Loucy (cell line): ENCODE results near the gene CFAP43.
A peak's percentile ranks its signal among the peaks of the same experiment; 100 is the strongest.

Source experiments
- H2AFZ ChIP-seq: fragments of 200-600 bp; sonication (generic); 2 replicates; pipeline ENCODE4 v1.6.0; 2016; ENCODE audit warnings: antibody characterized with exemption, mild to moderate bottlenecking, low read length, moderate library complexity
- H3F3A ChIP-seq: fragments of 200-600 bp; 2 replicates; pipeline ENCODE4 v1.6.0; 2016; ENCODE audit warnings: antibody characterized with exemption, low read depth, mild to moderate bottlenecking
- H3K27me3 ChIP-seq: fragments of 200-600 bp; sonication (generic); 2 replicates; pipeline ENCODE4 v1.6.1; 2014; ENCODE audit warnings: low read length, mild to moderate bottlenecking; ENCODE audit not compliant: insufficient read depth, poor library complexity, severe bottlenecking
- H3K36me3 ChIP-seq: fragments of 200-600 bp; sonication (generic); 2 replicates; pipeline ENCODE4 v1.6.1; 2016; ENCODE audit warnings: low read length; ENCODE audit not compliant: insufficient read depth
- H3K4me1 ChIP-seq: fragments of 200-600 bp; sonication (generic); 2 replicates; pipeline ENCODE4 v1.5.1; 2014; ENCODE audit warnings: low read length, mild to moderate bottlenecking; ENCODE audit not compliant: insufficient read depth, poor library complexity, severe bottlenecking
- H3K4me2 ChIP-seq: fragments of 200-600 bp; sonication (generic); 2 replicates; pipeline ENCODE4 v1.6.0; 2014; ENCODE audit warnings: antibody characterized with exemption, low read length, low read depth, mild to moderate bottlenecking; ENCODE audit not compliant: poor library complexity, severe bottlenecking
- H3K4me3 ChIP-seq: fragments of 200-600 bp; sonication (generic); 2 replicates; pipeline ENCODE4 v1.5.1; 2014; ENCODE audit warnings: low read length, mild to moderate bottlenecking, mixed read lengths; ENCODE audit not compliant: poor library complexity, severe bottlenecking
- H3K79me2 ChIP-seq: fragments of 200-600 bp; sonication (generic); 2 replicates; pipeline ENCODE4 v1.6.1; 2014; ENCODE audit warnings: low read length; ENCODE audit not compliant: insufficient read depth
- H3K9ac ChIP-seq: fragments of 200-600 bp; sonication (generic); 2 replicates; pipeline ENCODE4 v1.6.0; 2014; ENCODE audit warnings: mild to moderate bottlenecking, low read depth, low read length, moderate library complexity; ENCODE audit not compliant: poor library complexity, severe bottlenecking
- H3K9me2 ChIP-seq: fragments of 200-600 bp; sonication (generic); replicated peaks from 2 replicates; pipeline ENCODE4 v1.6.1; 2016; ENCODE audit warnings: low read depth, low read length, mixed read lengths
- H3K9me3 ChIP-seq: fragments of 200-600 bp; sonication (generic); 2 replicates; pipeline ENCODE4 v1.6.1; 2014; ENCODE audit warnings: mild to moderate bottlenecking, antibody characterized with exemption, low read length, low read depth; ENCODE audit not compliant: insufficient read depth
- H4K20me1 ChIP-seq: fragments of 200-600 bp; sonication (generic); 2 replicates; pipeline ENCODE4 v1.6.0; 2014; ENCODE audit warnings: antibody characterized with exemption, low read length, mild to moderate bottlenecking; ENCODE audit not compliant: insufficient read depth, poor library complexity, severe bottlenecking
- CTCF ChIP-seq: fragments of 200-600 bp; sonication (generic); conservative IDR thresholded peaks from 2 replicates; pipeline ENCODE4 v1.5.1; 2014; ENCODE audit warnings: mild to moderate bottlenecking, antibody characterized with exemption, low read length
- EZH2phosphoT487 ChIP-seq: fragments of 200-600 bp; IDR thresholded peaks from 2 replicates; pipeline ENCODE4 v1.6.1; 2018; ENCODE audit warnings: antibody characterized with exemption, mild to moderate bottlenecking, moderate library complexity, borderline replicate concordance

Gene CFAP43

GRCh38 chr10:104142081-104142480, 90.1 kb downstream of the CFAP43 start:
- H3K9me3 ChIP-seq = no peaks in the 10 kb centered on the region
- no peaks in the 10 kb centered on the region for H3K4me1 ChIP-seq
- no peaks in the 10 kb centered on the region for H4K20me1 ChIP-seq
- H3K79me2 ChIP-seq = no peaks in the 10 kb centered on the region
- no peak overlapping the region for H3K9ac ChIP-seq
- TF ChIP-seq CTCF = no peak
- TF ChIP-seq EZH2phosphoT487 = no peak
- H3K9me2 ChIP-seq = no peaks in the 10 kb centered on the region
- H3K4me3 ChIP-seq = no peak overlapping the region
- H2AFZ ChIP-seq = no peak overlapping the region
- H3K4me2 ChIP-seq = no peak overlapping the region
- H3K27me3 ChIP-seq = peaks cover 5% of the 10 kb centered on the region
- H3K36me3 ChIP-seq = no peaks in the 10 kb centered on the region
- no peaks in the 10 kb centered on the region for H3F3A ChIP-seq

GRCh38 chr10:104139221-104139620, 92.9 kb downstream of the CFAP43 start:
- Histone ChIP-seq H2AFZ (no peak overlapping the region), H4K20me1 (no peaks in the 10 kb centered on the region), H3K36me3 (no peaks in the 10 kb centered on the region), H3K9me3 (no peaks in the 10 kb centered on the region), H3K4me3 (no peak overlapping the region), H3F3A (no peaks in the 10 kb centered on the region), H3K27me3 (no peaks in the 10 kb centered on the region), H3K9ac (no peak overlapping the region), H3K4me2 (no peak overlapping the region), H3K9me2 (no peaks in the 10 kb centered on the region), H3K79me2 (no peaks in the 10 kb centered on the region), H3K4me1 (no peaks in the 10 kb centered on the region)
- peak; percentile 77 for TF ChIP-seq CTCF
- no peak for TF ChIP-seq EZH2phosphoT487

GRCh38 chr10:104138131-104138530, 94.0 kb downstream of the CFAP43 start:
- Histone ChIP-seq H2AFZ (no peak overlapping the region), H3K9me2 (no peaks in the 10 kb centered on the region), H3K9ac (no peak overlapping the region), H3K4me1 (no peaks in the 10 kb centered on the region), H3K36me3 (no peaks in the 10 kb centered on the region), H3K27me3 (no peaks in the 10 kb centered on the region), H3K9me3 (no peaks in the 10 kb centered on the region), H3K4me2 (no peak overlapping the region), H3F3A (no peaks in the 10 kb centered on the region), H3K4me3 (no peak overlapping the region), H3K79me2 (no peaks in the 10 kb centered on the region), H4K20me1 (no peaks in the 10 kb centered on the region)
- TF ChIP-seq EZH2phosphoT487 = no peak
- TF ChIP-seq CTCF = no peak
